ENCODE measurements around the gene HIVEP3.

Gene HIVEP3

GRCh38 chr1:41895552-41895951 is 23.2 kb downstream of the HIVEP3 start:
- no peaks in the 10 kb centered on the region for H3K36me3 Mint-ChIP-seq (ENCODE audit: low read depth)
- H3K4me1 Mint-ChIP-seq (ENCODE audit: low read depth): peaks cover 61% of the 10 kb centered on the region
- DNase-seq (ENCODE audit: low spot score): no peak
- H3K4me3 Mint-ChIP-seq: no peak overlapping the region
- no peak overlapping the region for H3K27ac Mint-ChIP-seq
- H3K9me3 Mint-ChIP-seq: no peaks in the 10 kb centered on the region
- no peaks in the 10 kb centered on the region for H3K27me3 Mint-ChIP-seq (ENCODE audit: low read depth)

- peaks cover 61% of the 10 kb centered on the region for H3K4me1 Mint-ChIP-seq (ENCODE audit: low read depth)
- DNase-seq (ENCODE audit: low spot score): no peak
- peak overlapping the region; percentile 71 for H3K27ac Mint-ChIP-seq
- H3K36me3 Mint-ChIP-seq (ENCODE audit: low read depth): no peaks in the 10 kb centered on the region
- H3K27me3 Mint-ChIP-seq (ENCODE audit: low read depth): no peaks in the 10 kb centered on the region
- no peak overlapping the region for H3K4me3 Mint-ChIP-seq
- no peaks in the 10 kb centered on the region for H3K9me3 Mint-ChIP-seq
Observed at GRCh38 chr1:41894808-41895483, 23.8 kb downstream of the HIVEP3 start.

- DNase-seq (ENCODE audit: low spot score): no peak
- Mint-ChIP-seq H3K4me1 (ENCODE audit: low read depth) (peaks cover 58% of the 10 kb centered on the region), H3K36me3 (ENCODE audit: low read depth) (no peaks in the 10 kb centered on the region), H3K4me3 (no peak overlapping the region), H3K27ac (no peak overlapping the region), H3K27me3 (ENCODE audit: low read depth) (no peaks in the 10 kb centered on the region), H3K9me3 (no peaks in the 10 kb centered on the region)
Observed at GRCh38 chr1:41894101-41894807, 24.5 kb downstream of the HIVEP3 start.

GRCh38 chr1:41892301-41892781 is 26.4 kb downstream of the HIVEP3 start:
- no peaks in the 10 kb centered on the region for H3K9me3 Mint-ChIP-seq
- no peaks in the 10 kb centered on the region for H3K27me3 Mint-ChIP-seq (ENCODE audit: low read depth)
- peak overlapping the region; percentile 82 for H3K4me3 Mint-ChIP-seq
- no peak for DNase-seq (ENCODE audit: low spot score)
- peaks cover 45% of the 10 kb centered on the region for H3K4me1 Mint-ChIP-seq (ENCODE audit: low read depth)
- H3K27ac Mint-ChIP-seq: peak overlapping the region; percentile 91
- H3K36me3 Mint-ChIP-seq (ENCODE audit: low read depth): no peaks in the 10 kb centered on the region

- DNase-seq (ENCODE audit: low spot score): peak; percentile 52
- Mint-ChIP-seq H3K9me3 (no peaks in the 10 kb centered on the region), H3K27me3 (ENCODE audit: low read depth) (no peaks in the 10 kb centered on the region), H3K4me1 (ENCODE audit: low read depth) (peaks cover 38% of the 10 kb centered on the region), H3K27ac (peak overlapping the region; percentile 91), H3K4me3 (peak overlapping the region; percentile 82), H3K36me3 (ENCODE audit: low read depth) (no peaks in the 10 kb centered on the region)
Observed at GRCh38 chr1:41891199-41891896, 27.4 kb downstream of the HIVEP3 start.

- Mint-ChIP-seq H3K27me3 (ENCODE audit: low read depth) (no peaks in the 10 kb centered on the region), H3K4me1 (ENCODE audit: low read depth) (peaks cover 38% of the 10 kb centered on the region), H3K4me3 (peak overlapping the region; percentile 82), H3K36me3 (ENCODE audit: low read depth) (no peaks in the 10 kb centered on the region), H3K27ac (peak overlapping the region; percentile 91), H3K9me3 (no peaks in the 10 kb centered on the region)
- no peak for DNase-seq (ENCODE audit: low spot score)
Observed at GRCh38 chr1:41890825-41891198, 27.9 kb downstream of the HIVEP3 start.

GRCh38 chr1:41889506-41890414 is 29.0 kb downstream of the HIVEP3 start:
- Mint-ChIP-seq H3K9me3 (no peaks in the 10 kb centered on the region), H3K27ac (peak overlapping the region; percentile 33), H3K36me3 (ENCODE audit: low read depth) (no peaks in the 10 kb centered on the region), H3K27me3 (ENCODE audit: low read depth) (no peaks in the 10 kb centered on the region), H3K4me3 (no peak overlapping the region), H3K4me1 (ENCODE audit: low read depth) (peaks cover 32% of the 10 kb centered on the region)
- no peak for DNase-seq (ENCODE audit: low spot score)

GRCh38 chr1:41888756-41889155 is 30.0 kb downstream of the HIVEP3 start:
- Mint-ChIP-seq H3K27me3 (ENCODE audit: low read depth) (no peaks in the 10 kb centered on the region), H3K4me1 (ENCODE audit: low read depth) (peaks cover 29% of the 10 kb centered on the region), H3K4me3 (no peak overlapping the region), H3K27ac (no peak overlapping the region), H3K9me3 (no peaks in the 10 kb centered on the region), H3K36me3 (ENCODE audit: low read depth) (no peaks in the 10 kb centered on the region)
- no peak for DNase-seq (ENCODE audit: low spot score)

GRCh38 chr1:41887365-41887764 is 31.4 kb downstream of the HIVEP3 start:
- Mint-ChIP-seq H3K4me1 (ENCODE audit: low read depth) (peaks cover 24% of the 10 kb centered on the region), H3K27me3 (ENCODE audit: low read depth) (no peaks in the 10 kb centered on the region), H3K9me3 (no peaks in the 10 kb centered on the region), H3K36me3 (ENCODE audit: low read depth) (no peaks in the 10 kb centered on the region), H3K4me3 (no peak overlapping the region), H3K27ac (no peak overlapping the region)
- DNase-seq (ENCODE audit: low spot score): no peak

- no peak overlapping the region for H3K4me3 Mint-ChIP-seq
- no peaks in the 10 kb centered on the region for H3K9me3 Mint-ChIP-seq
- no peaks in the 10 kb centered on the region for H3K36me3 Mint-ChIP-seq (ENCODE audit: low read depth)
- no peak for DNase-seq (ENCODE audit: low spot score)
- no peaks in the 10 kb centered on the region for H3K27me3 Mint-ChIP-seq (ENCODE audit: low read depth)
- peaks cover 14% of the 10 kb centered on the region for H3K4me1 Mint-ChIP-seq (ENCODE audit: low read depth)
- no peak overlapping the region for H3K27ac Mint-ChIP-seq
Observed at GRCh38 chr1:41884256-41885230, 34.2 kb downstream of the HIVEP3 start.

GRCh38 chr1:41883507-41883906 is 35.2 kb downstream of the HIVEP3 start:
- DNase-seq (ENCODE audit: low spot score): no peak
- H3K9me3 Mint-ChIP-seq: no peaks in the 10 kb centered on the region
- no peak overlapping the region for H3K4me3 Mint-ChIP-seq
- no peak overlapping the region for H3K27ac Mint-ChIP-seq
- peaks cover 10% of the 10 kb centered on the region for H3K4me1 Mint-ChIP-seq (ENCODE audit: low read depth)
- no peaks in the 10 kb centered on the region for H3K27me3 Mint-ChIP-seq (ENCODE audit: low read depth)
- H3K36me3 Mint-ChIP-seq (ENCODE audit: low read depth): no peaks in the 10 kb centered on the region

GRCh38 chr1:41882486-41882885 is 36.2 kb downstream of the HIVEP3 start:
- H3K4me3 Mint-ChIP-seq: no peak overlapping the region
- peaks cover 9% of the 10 kb centered on the region for H3K4me1 Mint-ChIP-seq (ENCODE audit: low read depth)
- H3K36me3 Mint-ChIP-seq (ENCODE audit: low read depth): no peaks in the 10 kb centered on the region
- no peak overlapping the region for H3K27ac Mint-ChIP-seq
- H3K9me3 Mint-ChIP-seq: no peaks in the 10 kb centered on the region
- no peak for DNase-seq (ENCODE audit: low spot score)
- H3K27me3 Mint-ChIP-seq (ENCODE audit: low read depth): no peaks in the 10 kb centered on the region

Data from T-helper 2 cell treated with Interferon-gamma antibody and Interleukin-4, amounts not matched to agents 5 μg/mL and 100 μg/mL, for 36 hours (primary cell).